ENCODE measurements around the gene RAB11B. TPM values are rescaled to one million over a fixed set of nuclear protein-coding genes. Genes with fewer than 3 reads are reported as not detected.

RAB11B gene
- total and polyA plus RNA-seq, 9 of the 15 experiments (the other 6 are each of a cell fraction or from before 2014, with no cell fraction given) = 0.74 to 71.0 (median 13.8) TPM

- TF ChIP-seq UBTF (IDR thresholded peaks at IDR 0.05; ENCODE audit: borderline replicate concordance in 1 of 2, low read depth in 2 of 2, low read length in 2 of 2) = peak; percentile 62 to 63; a peak in 2 of 4 replicates
- peak; percentile 94 to 98 (median 97) for TF ChIP-seq YY1 (IDR thresholded peaks at IDR 0.05; ENCODE audit: borderline replicate concordance in 1 of 3, control insufficient read depth in 1 of 3, extremely low read depth in 1 of 3, insufficient read depth in 3 of 3, insufficient read length in 1 of 3, insufficient replicate concordance in 2 of 3, low read depth in 1 of 3, low read length in 2 of 3)
- TF ChIP-seq, protein P1, sequence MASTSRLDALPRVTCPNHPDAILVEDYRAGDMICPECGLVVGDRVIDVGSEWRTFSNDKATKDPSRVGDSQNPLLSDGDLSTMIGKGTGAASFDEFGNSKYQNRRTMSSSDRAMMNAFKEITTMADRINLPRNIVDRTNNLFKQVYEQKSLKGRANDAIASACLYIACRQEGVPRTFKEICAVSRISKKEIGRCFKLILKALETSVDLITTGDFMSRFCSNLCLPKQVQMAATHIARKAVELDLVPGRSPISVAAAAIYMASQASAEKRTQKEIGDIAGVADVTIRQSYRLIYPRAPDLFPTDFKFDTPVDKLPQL (IDR thresholded peaks at IDR 0.05; ENCODE audit: extremely low read depth, insufficient read length) = no peak
- no peak for TF ChIP-seq NFATC3 (IDR thresholded peaks at IDR 0.05)
- TF ChIP-seq FOXO4 (CRISPR knock-in tag; IDR thresholded peaks at IDR 0.05) = no peak
- TF ChIP-seq MYNN (IDR thresholded peaks at IDR 0.05) = no peak
- 0 out of 2 replicates have a peak, but pooled peaks have one; percentile 44 for TF ChIP-seq MYNN (CRISPR knock-in tag; IDR thresholded peaks at IDR 0.05)
- TF ChIP-seq, protein P2, sequence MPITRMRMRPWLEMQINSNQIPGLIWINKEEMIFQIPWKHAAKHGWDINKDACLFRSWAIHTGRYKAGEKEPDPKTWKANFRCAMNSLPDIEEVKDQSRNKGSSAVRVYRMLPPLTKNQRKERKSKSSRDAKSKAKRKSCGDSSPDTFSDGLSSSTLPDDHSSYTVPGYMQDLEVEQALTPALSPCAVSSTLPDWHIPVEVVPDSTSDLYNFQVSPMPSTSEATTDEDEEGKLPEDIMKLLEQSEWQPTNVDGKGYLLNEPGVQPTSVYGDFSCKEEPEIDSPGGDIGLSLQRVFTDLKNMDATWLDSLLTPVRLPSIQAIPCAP (CRISPR knock-in tag; IDR thresholded peaks at IDR 0.05; ENCODE audit: borderline replicate concordance) = 0 out of 2 replicates have a peak, but pooled peaks have one; percentile 60
- no peak for TF ChIP-seq NBN (IDR thresholded peaks at IDR 0.05; ENCODE audit: low read depth)
- TF ChIP-seq EGR1 (conservative IDR thresholded peaks at IDR 0.05) = peak; percentile 63
- TF ChIP-seq, protein P3, sequence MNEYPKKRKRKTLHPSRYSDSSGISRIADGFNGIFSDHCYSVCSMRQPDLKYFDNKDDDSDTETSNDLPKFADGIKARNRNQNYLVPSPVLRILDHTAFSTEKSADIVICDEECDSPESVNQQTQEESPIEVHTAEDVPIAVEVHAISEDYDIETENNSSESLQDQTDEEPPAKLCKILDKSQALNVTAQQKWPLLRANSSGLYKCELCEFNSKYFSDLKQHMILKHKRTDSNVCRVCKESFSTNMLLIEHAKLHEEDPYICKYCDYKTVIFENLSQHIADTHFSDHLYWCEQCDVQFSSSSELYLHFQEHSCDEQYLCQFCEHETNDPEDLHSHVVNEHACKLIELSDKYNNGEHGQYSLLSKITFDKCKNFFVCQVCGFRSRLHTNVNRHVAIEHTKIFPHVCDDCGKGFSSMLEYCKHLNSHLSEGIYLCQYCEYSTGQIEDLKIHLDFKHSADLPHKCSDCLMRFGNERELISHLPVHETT (CRISPR knock-in tag; conservative IDR thresholded peaks at IDR 0.05 in 1 of 2, IDR thresholded peaks at IDR 0.05 in 1 of 2) = peak in 1 of 2 experiments; percentile 79; a peak in 1 of 4 replicates
- peak; percentile 61; the same call in 1 of the 2 replicates for TF ChIP-seq RB1 (IDR thresholded peaks at IDR 0.05; ENCODE audit: low read depth)
- no peak for TF ChIP-seq RFX1 (IDR thresholded peaks at IDR 0.05)
Observed at GRCh38 chr19:8444677-8445487, 54.7 kb downstream of the RAB11B start, which contains the start of gene HNRNPM (continued).

All from K562 (cell line).